ENCODE measurements around the gene POLR3E. TPM values are rescaled to one million over a fixed set of nuclear protein-coding genes. Genes with fewer than 3 reads are reported as not detected.

POLR3E gene
- total and polyA plus RNA-seq, 2 donors (not counting 1 experiment from before 2014, with no cell fraction given), result 97.1 to 98.4 TPM

- Histone ChIP-seq H3K36me3 (replicated peaks in 1 of 2; ENCODE audit: control extremely low read depth in 1 of 2, control insufficient read depth in 1 of 2, extremely low read depth in 1 of 2, insufficient read depth in 2 of 2, low read length in 1 of 2) (peaks cover 14 to 82% of the 10 kb centered on the region in 2 experiments), H3K9me3 (ENCODE audit: control extremely low read depth in 1 of 3, control insufficient read depth in 2 of 3, insufficient read depth in 1 of 3, low read length in 2 of 3) (no peaks in the 10 kb centered on the region), H3K27ac (ENCODE audit: low read length in 2 of 2) (no peak overlapping the region), H3K79me2 (ENCODE audit: control insufficient read depth, insufficient read depth, low read length) (peaks cover 20% of the 10 kb centered on the region), H3K27me3 (replicated peaks in 1 of 4; ENCODE audit: control extremely low read depth in 1 of 4, control insufficient read depth in 3 of 4, insufficient read depth in 4 of 4, low read length in 3 of 4) (no peaks in the 10 kb centered on the region), H2AFZ (ENCODE audit: insufficient read depth, low read depth, low read length, poor library complexity, severe bottlenecking) (no peak overlapping the region), H3K4me2 (replicated peaks; ENCODE audit: low read depth, low read length, poor library complexity, severe bottlenecking) (no peak overlapping the region), H3K9ac (ENCODE audit: low read length) (no peak overlapping the region), H3K4me3 (ENCODE audit: control extremely low read depth in 1 of 5, extremely low read depth in 1 of 5, insufficient read depth in 1 of 5, low read depth in 2 of 5, low read length in 4 of 5) (no peak overlapping the region), H4K20me1 (ENCODE audit: control insufficient read depth, insufficient read depth, low read length, poor library complexity, severe bottlenecking) (peaks cover 41% of the 10 kb centered on the region), H3K4me1 (ENCODE audit: control insufficient read depth in 2 of 2, insufficient read depth in 2 of 2, low read length in 2 of 2) (no peaks in the 10 kb centered on the region)
- intact Hi-C loops (cut with micrococcal nuclease), result no loop called here
- WGBS (ENCODE audit: insufficient coverage), result 93% methylated on average over 19 of the region's 24 CpGs
- POLR2A ChIA-PET, result no interaction called here
- H3K9me3 Mint-ChIP-seq (ENCODE audit: insufficient read depth), result no peaks in the 10 kb centered on the region
- H3K27me3 Mint-ChIP-seq, result no peaks in the 10 kb centered on the region
- CTCF ChIA-PET, result interaction anchor here (0.6 to 1.3 kb wide), 3 partner anchors 8 to 210 kb away, joined by 4 to 5 read pairs (median 4); no protein-coding TSS in a partner anchor
- TF ChIP-seq CTCF (IDR thresholded peaks at IDR 0.05), result no peak
- TF ChIP-seq EZH2 (IDR thresholded peaks at IDR 0.05; ENCODE audit: borderline replicate concordance, insufficient read depth, low read depth, low read length, poor library complexity, severe bottlenecking), result no peak
- H3K4me1 Mint-ChIP-seq, result no peaks in the 10 kb centered on the region
- H3K27ac Mint-ChIP-seq, result no peak overlapping the region
- H3K4me3 Mint-ChIP-seq, result no peak overlapping the region
- peak; percentile 14 for DNase-seq
- no peak for ATAC-seq (ENCODE audit: low read depth)
Measured at GRCh38 chr16:22308824-22309520, 11.8 kb downstream of the POLR3E start.

- peaks cover 8% of the 10 kb centered on the region for H3K79me2 ChIP-seq (ENCODE audit: control insufficient read depth, insufficient read depth, low read length)
- H3K4me3 Mint-ChIP-seq, result no peak overlapping the region
- H3K27ac ChIP-seq (ENCODE audit: low read length in 2 of 2), result no peak overlapping the region
- ChIA-PET CTCF (no interaction called here), POLR2A (no interaction called here)
- no peaks in the 10 kb centered on the region for H3K27me3 Mint-ChIP-seq
- peaks cover 10 to 79% of the 10 kb centered on the region in 2 experiments for H3K36me3 ChIP-seq (replicated peaks in 1 of 2; ENCODE audit: control extremely low read depth in 1 of 2, control insufficient read depth in 1 of 2, extremely low read depth in 1 of 2, insufficient read depth in 2 of 2, low read length in 1 of 2)
- H3K27me3 ChIP-seq (replicated peaks in 1 of 4; ENCODE audit: control extremely low read depth in 1 of 4, control insufficient read depth in 3 of 4, insufficient read depth in 4 of 4, low read length in 3 of 4), result no peaks in the 10 kb centered on the region
- no peak overlapping the region for H3K4me3 ChIP-seq (ENCODE audit: control extremely low read depth in 1 of 5, extremely low read depth in 1 of 5, insufficient read depth in 1 of 5, low read depth in 2 of 5, low read length in 4 of 5)
- H3K4me1 ChIP-seq (ENCODE audit: control insufficient read depth in 2 of 2, insufficient read depth in 2 of 2, low read length in 2 of 2), result no peaks in the 10 kb centered on the region
- no peaks in the 10 kb centered on the region for H3K4me1 Mint-ChIP-seq
- TF ChIP-seq EZH2 (IDR thresholded peaks at IDR 0.05; ENCODE audit: borderline replicate concordance, insufficient read depth, low read depth, low read length, poor library complexity, severe bottlenecking) (no peak), CTCF (IDR thresholded peaks at IDR 0.05) (no peak)
- no peak overlapping the region for H3K27ac Mint-ChIP-seq
- H3K9ac ChIP-seq (ENCODE audit: low read length), result no peak overlapping the region
- intact Hi-C loops (cut with micrococcal nuclease), result no loop called here
- ATAC-seq (ENCODE audit: low read depth), result no peak
- H3K9me3 Mint-ChIP-seq (ENCODE audit: insufficient read depth), result no peaks in the 10 kb centered on the region
- H2AFZ ChIP-seq (ENCODE audit: insufficient read depth, low read depth, low read length, poor library complexity, severe bottlenecking), result no peak overlapping the region
- no peak for DNase-seq
- peaks cover 17% of the 10 kb centered on the region for H4K20me1 ChIP-seq (ENCODE audit: control insufficient read depth, insufficient read depth, low read length, poor library complexity, severe bottlenecking)
- H3K4me2 ChIP-seq (replicated peaks; ENCODE audit: low read depth, low read length, poor library complexity, severe bottlenecking), result no peak overlapping the region
- 100% methylated on average over 2 of the region's 4 CpGs for WGBS (ENCODE audit: insufficient coverage)
- H3K9me3 ChIP-seq (ENCODE audit: control extremely low read depth in 1 of 3, control insufficient read depth in 2 of 3, insufficient read depth in 1 of 3, low read length in 2 of 3), result no peaks in the 10 kb centered on the region
Measured at GRCh38 chr16:22311520-22311919, 14.3 kb downstream of the POLR3E start.

All from B cell (primary cell).